Stimulated activated CD4-positive, alpha-beta T cell treated with anti-CD3 and anti-CD28 coated beads, TNF-alpha, amount 100 ng/mL, for 1 hour (primary cell): Measurements from ENCODE around the gene SKAP1.
A peak's percentile ranks its signal among the peaks of the same experiment; 100 is the strongest.

Experiments
- DNase-seq, 3 donors: peaks; one replicate each; pipeline ENCODE4 v3.0.0-alpha.2; 2020; ENCODE audit warnings: low read depth in 3 of 3, low spot score in 1 of 3

SKAP1 gene

DNA sequence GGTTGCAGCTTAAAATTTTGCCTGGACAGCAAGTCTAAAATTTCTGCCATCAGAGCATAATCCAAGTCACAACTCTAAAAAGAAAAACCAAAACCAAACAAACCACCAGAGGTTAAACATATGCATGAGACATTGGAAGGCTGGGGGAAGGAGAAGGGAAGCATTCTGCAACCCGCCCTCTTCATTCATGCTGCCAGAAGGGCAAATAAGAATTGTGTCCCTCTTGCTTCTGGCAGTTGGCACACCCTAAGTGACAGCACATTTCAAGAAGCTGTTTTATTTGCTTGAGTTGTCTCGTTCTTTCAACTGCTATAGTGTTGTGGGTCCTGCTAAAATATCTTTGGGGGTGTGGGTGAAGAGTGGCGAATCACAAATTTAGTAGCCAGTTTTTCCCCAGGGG, 99.6 kb downstream of the SKAP1 start:
- no peak for DNase-seq

- DNase-seq = no peak
These were observed 101.6 kb downstream of the SKAP1 start for GRCh38 chr17:48328457-48328856.

DNA sequence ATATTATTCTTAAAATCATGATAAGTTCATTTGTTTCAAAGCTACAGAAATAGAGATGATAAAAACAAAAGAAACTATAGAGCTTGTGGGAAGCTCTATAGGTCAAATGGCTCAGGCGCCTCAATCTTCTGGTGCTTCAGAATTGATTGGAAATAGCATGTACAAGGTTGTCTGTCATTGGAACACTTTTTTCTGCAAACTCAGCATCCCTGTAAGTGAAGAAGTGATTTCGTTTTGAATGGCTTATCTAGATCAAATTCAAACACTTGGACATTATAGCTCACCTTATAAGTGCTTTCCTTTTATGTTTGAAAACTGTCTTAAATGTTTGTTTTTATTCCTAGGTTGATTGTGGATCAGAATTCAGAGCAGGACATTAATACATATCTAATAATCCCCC, 103.7 kb downstream of the SKAP1 start:
- no peak for DNase-seq

DNA sequence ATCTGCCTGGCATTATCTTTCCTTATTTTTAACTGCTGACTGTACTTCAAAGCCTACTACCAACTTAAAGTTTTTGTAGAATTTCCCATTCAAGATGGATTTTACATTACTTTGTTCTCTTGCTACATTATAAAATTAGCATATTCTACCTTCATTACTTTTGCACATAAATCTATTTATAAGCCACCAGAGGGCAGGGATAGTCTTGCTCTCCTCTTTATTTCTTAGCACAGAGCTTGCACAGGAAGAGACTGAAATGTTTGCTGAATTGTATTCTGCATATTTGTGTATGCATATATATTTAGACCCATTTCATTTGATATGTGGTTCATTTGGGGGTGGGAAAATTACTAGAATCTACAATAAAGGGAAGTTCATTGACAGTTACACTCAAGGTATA, 108.0 kb downstream of the SKAP1 start:
- no peak for DNase-seq

DNA sequence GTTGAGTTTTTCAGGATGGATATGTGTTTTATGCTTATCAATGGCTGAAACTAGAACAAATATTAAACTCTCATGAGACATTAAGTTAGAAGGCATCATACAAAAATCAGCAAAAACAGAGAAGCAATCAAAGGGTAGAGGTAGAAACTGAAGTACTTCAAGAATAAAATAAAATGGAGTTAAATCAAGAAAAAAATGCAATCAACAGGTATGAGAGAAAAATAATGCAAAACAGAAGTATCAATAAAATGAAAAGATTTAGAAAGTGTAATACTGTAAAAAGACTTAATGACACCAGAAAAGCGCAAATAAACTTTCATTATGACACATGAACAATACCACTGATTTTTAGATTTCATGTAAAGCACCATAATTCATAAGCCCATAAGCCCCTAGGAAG, 112.3 kb downstream of the SKAP1 start:
- no peak for DNase-seq

GRCh38 chr17:48314716-48315115, 115.3 kb downstream of the SKAP1 start:
- DNase-seq = no peak

- DNase-seq = no peak
These were observed 116.8 kb downstream of the SKAP1 start for GRCh38 chr17:48313096-48313755.

- no peak for DNase-seq
These were observed 118.7 kb downstream of the SKAP1 start for GRCh38 chr17:48311324-48311723.

DNA sequence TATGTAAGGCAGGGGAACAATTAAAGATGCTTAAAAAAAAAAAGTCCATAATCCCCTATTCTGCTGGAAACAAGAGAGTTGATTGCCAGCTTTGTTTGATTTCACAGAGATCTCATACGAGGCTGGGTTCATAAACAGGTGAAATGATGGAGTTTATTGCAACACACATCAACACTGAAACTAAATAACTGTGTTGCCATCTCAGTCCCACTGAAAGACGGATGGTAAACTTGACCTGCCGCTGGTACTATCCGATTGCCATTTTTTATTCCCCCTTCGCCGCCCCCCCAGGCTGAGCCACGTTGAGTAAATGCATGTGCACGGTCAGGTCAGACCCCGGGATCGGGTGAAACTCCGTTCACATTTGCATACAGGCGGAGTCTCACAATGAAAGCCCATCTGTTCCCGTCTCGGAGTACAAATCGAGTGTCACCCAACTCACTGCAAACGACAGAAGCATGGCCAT, 119.2 kb downstream of the SKAP1 start:
- no peak for DNase-seq

DNA sequence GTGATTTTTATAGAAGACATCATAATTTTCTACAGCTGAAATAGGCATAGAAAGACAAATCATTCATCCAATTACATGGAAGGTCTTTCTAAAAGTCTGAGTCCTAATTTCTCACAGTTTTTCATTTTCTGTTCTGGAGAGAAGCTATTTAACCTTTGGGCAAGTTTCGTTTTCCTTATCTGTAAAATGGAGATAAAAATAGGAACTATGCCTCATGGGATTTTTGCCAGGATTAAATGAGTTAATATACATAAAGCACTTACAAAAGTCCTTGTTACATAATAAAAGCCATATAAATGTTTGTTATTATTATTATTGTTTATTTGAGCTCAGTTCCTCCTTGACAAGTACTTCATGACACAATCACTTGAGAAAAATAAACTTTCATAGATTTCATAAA, 121.4 kb downstream of the SKAP1 start:
- DNase-seq = no peak

- peak in 1 of 3 donors; percentile 28 for DNase-seq
These were observed 122.1 kb downstream of the SKAP1 start for GRCh38 chr17:48307814-48308411.

- DNase-seq = no peak
These were observed 122.8 kb downstream of the SKAP1 start for GRCh38 chr17:48307255-48307654.

DNA sequence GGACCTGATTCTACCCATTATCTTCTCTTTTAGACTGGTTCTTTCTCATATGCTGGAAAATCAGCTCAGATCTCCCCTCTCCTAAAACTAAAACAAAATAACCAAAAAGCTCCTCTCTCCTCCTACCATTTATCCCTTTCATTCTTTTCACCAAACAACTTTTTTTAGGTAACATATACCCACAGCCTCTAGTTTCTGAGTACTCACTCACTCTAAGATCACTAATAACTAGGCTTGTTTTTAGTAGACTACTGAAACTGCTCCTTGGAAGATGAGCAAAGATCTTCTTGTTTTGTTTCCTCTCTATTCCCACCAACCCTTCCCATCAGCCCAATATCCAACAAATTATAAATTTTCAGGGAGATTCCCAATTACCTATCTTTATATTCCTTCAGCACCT, 129.0 kb downstream of the SKAP1 start:
- DNase-seq = no peak

DNA sequence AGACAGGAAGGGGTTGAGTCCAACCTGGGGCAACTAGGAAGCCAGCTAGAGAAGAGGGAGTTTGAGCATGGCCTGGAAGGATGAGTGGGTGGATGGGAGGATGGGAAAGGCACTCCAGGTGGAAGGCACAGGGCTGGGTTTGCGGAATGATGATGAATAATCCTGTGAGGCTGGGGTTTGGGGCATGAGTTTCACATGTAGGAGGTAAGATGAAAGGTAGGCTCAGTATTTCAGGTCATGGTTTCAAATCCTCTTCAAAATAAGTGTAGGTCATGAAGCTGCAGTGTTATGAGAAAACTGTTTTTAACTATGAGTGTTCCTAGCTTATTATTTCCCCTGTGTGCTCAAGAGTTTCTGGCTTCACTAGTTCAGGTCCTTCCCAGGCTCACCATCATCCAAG, 130.3 kb downstream of the SKAP1 start:
- DNase-seq = no peak

- DNase-seq = no peak
These were observed 132.2 kb downstream of the SKAP1 start for GRCh38 chr17:48297825-48298224.

- DNase-seq = no peak
These were observed 133.6 kb downstream of the SKAP1 start for GRCh38 chr17:48296453-48296852.

DNA sequence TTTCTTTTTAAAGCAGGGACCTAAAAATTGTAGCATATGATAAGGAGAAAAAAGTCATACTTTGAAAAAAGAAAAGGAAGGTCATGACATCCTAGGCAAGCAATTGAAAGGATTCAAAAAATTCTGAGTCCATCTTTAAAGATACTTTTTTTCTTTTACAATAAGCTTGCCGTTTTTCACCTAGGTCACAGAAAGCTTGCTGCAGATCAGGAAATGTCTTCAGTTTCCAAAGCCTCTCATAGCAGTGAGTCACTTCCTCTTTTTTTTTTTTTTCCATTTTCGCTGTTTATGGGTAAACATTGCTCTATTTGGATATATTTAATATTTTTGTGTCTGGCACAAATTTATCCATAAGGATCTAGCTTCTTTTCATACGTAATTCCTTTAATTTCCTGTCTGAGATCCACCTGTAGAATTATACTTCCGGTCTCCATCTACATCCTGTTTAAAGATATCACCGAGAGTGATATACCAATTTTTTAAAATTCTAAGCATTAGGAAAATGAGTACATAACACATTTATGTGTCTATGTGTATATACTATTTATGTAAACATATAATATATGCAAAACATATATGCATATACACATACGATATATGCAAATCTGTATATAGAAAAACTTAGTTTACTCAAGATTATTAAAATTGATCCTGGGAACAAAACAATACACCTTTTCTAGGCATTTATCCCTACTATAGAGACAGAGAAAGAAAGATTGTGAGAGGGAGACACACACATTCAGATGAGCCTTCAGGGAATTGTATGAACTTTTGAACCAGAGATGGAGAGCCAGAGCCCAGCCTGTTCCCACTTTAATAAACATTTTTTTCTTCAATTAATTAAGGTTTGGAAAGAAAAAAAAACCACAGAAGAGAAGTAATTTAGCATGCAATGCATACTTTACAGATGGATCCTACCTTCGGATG, 134.4 kb downstream of the SKAP1 start:
- DNase-seq = no peak

DNA sequence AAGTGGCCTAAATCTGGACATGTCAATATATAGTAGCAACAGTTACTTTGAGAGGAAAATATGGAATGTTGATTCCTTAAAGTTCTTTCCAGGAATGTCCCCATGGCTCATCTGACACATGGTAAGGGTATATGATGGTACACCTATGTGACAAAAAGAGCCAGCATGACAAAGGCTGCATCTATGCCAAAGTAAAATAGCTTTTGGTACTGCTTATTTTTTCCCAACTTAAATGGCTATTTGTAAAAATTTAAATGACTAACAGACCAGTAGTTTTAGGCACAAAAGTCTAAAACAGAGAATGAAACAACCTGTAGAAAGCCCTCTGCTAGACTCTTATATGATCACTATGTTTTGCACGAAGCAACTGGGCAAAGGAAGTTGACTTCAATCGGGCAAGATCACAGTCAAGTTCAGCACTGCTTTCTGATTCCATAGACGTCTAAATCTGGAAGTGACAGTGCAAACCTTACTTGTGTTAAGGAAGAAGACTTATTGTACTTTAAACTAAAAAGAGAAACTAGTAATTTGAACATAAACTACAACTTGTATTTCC, 135.1 kb downstream of the SKAP1 start:
- DNase-seq = no peak

GRCh38 chr17:48294020-48294805, 135.8 kb downstream of the SKAP1 start:
- DNase-seq = no peak

DNA sequence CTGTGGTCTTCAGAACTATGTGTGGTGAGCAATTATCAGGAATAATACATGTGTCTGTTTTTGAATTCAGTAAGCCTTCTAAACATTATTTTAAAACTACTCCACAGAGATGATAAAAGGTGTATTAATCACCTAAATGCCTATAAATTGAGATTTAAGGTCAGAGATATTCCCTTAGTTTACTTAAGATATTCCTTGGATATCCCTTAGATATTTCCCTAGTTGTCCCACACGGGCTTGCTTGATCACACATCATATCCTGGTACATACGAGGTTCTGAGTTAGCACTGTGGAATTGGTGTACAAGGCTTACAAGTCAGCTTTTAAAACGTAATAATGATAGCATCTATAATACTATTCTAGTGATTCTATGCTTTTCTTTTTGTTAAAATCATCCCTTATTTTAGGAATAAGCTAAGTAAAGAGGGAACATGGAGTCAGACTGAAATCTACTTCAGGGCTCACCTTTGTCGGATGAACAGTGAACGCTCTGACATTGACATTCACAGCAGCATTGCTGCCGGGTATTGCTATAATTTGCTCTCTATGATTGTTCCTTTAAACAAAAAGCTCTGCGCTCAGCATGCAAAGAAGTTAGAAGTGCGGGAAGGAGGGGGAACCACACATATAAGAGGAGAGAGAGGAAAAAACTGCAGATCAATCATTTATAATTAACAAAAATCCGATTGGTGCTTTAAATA, 136.5 kb downstream of the SKAP1 start:
- no peak for DNase-seq
